Melanocyte of skin (primary cell): ENCODE results near the gene TNFAIP8L1. TPM values are rescaled to one million over a fixed set of nuclear protein-coding genes. Genes with fewer than 3 reads are reported as not detected.

Experiments used
- total RNA-seq, 2 donors: library from RNA; depleted of rRNA; stranded (reverse); fragments of >200 nt; gene quantifications; 2 replicates each; pipeline ENCODE4 v1.2.3, GENCODE V29; 2012

Gene TNFAIP8L1
- total RNA-seq: 1 to 10 TPM; 5.2 to 8.7 TPM

DNA sequence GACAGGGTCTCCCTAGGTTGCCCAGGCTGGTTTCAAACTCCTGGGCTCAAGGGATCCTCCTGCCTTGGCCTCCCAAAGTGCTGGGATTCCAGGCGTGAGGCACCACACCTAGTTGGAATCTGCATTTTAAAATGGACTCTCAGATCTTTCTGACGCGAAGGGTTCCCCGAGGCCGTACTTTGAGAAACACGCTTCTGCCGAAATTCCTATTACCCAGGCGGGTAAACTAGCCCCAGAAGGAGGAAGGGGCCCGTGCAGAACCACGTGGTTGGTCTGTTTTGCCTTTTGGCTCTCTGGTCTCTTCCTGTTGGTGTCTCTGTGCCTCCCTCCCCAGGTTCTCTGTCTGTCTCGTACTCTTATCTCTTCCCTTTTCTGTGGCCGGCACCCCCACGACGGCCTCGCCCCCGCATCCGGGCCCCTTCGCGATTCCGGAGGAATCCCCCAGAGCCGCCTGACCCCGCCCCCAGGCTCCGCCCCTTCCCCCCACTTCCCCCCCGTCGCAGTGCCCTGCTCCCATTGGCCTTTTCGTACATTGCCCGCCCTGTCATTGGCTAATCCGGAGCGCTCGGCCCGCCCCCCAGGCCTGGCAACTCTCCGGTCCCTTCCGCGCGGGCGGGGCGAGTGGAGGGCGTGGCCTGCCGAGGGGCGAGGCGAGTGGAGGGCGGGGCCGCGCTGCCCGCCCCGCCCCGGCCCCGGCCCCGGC, at the start of gene TNFAIP8L1:
TNFAIP8L1 (plus strand) TSS at position 689 of the 703 bp plus-strand sequence. CDS start 12,354 bp downstream, outside the sequence.

DNA sequence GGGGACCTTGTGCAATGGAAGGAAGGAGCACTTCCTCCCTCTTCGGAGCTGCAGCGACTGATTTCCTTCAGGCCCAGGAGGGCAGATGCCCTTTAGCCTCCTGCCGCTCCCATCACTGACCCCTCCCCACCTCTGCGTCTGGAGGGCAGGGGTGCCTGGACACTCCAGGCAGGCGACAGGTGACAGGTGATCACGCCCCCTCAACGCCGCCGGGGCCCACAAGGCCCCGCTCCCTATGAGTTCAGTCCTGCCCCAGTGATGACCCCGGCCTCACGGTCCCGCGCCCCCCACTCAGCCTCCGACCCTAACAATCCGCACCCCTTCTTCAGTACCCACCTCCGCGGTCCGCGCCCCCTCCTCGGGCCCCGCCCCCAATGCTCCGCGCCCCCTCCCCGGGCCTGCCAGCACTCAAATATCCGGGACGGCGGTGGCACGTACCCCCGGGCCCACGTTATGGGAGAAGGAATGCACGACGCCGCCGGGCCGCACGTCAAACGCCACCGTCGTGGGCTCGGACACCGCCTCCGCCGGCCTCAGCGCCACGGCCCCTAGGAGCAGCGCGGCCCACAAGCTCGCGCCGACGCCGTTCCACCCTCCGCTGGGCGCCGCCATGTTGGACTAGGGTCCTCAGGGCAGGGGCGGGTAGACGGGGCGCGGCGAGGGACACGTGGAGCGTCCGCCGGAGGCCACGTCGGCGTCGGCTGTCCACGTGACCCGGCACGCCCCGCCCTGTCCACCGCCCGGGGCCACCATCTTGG, 30.6 kb downstream of the TNFAIP8L1 start, which contains the start of gene MYDGF:
MYDGF (minus strand) TSS at position 620 of the 758 bp plus-strand sequence; CDS start at position 612, 8 bp downstream.

Other genes with a start within 250 kb of the TNFAIP8L1 start
- gene SH3GL1, start 239.0 kb upstream of the TNFAIP8L1 start, total RNA-seq: 10 to 100 TPM; 53.3 to 58.3 TPM
- 10 to 100 TPM; 15.1 to 30.6 TPM for gene CHAF1A, start 236.9 kb upstream of the TNFAIP8L1 start, total RNA-seq
- gene UBXN6, start 181.7 kb upstream of the TNFAIP8L1 start, total RNA-seq: 10 to 100 TPM; 46.3 to 49.6 TPM
- gene HDGFL2, start 167.2 kb upstream of the TNFAIP8L1 start, total RNA-seq: 10 to 100 TPM; 35.4 to 47.6 TPM
- gene PLIN4, start 121.0 kb upstream of the TNFAIP8L1 start, total RNA-seq: under 1 TPM; under 0.01 TPM
- gene PLIN5, start 104.3 kb upstream of the TNFAIP8L1 start, total RNA-seq: not detected
- gene LRG1, start 99.5 kb upstream of the TNFAIP8L1 start, total RNA-seq: not detected
- gene SEMA6B, start 79.8 kb upstream of the TNFAIP8L1 start, total RNA-seq: under 1 TPM; under 0.01 to 0.33 TPM
- 100 to 1,000 TPM; 102 to 180 TPM for gene MYDGF, start 30.8 kb downstream of the TNFAIP8L1 start, total RNA-seq
- gene DPP9, start 84.3 kb downstream of the TNFAIP8L1 start, total RNA-seq: 10 to 100 TPM; 44.0 to 54.6 TPM
- 10 to 100 TPM; 18.3 to 18.9 TPM for gene FEM1A, start 152.2 kb downstream of the TNFAIP8L1 start, total RNA-seq
- gene TICAM1, start 192.2 kb downstream of the TNFAIP8L1 start, total RNA-seq: 1 to 10 TPM; 6.7 to 7.2 TPM
- gene PLIN3, start 228.2 kb downstream of the TNFAIP8L1 start, total RNA-seq: 100 to 1,000 TPM in 1 of 2 donors, 10 to 100 TPM in 1; 85.0 to 124 TPM